ENCODE measurements around the gene HBS1L.

DNA sequence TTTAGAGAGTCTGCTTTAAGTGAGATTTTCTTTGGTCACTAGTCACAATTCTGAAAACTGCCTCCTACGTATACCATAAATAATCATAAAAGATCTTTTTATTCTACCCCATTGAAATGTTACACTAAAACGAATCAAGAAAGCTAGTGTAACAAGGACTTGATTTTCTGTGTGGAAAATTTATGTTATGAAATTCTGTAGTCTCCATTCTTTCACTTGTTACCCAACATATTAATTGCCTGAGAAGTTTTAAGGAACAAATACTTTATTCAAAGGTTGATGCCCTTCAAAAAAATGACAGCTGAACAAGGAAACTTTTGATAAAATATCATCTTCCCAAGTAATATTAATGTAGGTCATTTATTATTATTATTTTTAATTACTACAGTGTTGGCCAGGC lies 13.3 kb upstream of the HBS1L start:
- TF ChIP-seq, protein P1, sequence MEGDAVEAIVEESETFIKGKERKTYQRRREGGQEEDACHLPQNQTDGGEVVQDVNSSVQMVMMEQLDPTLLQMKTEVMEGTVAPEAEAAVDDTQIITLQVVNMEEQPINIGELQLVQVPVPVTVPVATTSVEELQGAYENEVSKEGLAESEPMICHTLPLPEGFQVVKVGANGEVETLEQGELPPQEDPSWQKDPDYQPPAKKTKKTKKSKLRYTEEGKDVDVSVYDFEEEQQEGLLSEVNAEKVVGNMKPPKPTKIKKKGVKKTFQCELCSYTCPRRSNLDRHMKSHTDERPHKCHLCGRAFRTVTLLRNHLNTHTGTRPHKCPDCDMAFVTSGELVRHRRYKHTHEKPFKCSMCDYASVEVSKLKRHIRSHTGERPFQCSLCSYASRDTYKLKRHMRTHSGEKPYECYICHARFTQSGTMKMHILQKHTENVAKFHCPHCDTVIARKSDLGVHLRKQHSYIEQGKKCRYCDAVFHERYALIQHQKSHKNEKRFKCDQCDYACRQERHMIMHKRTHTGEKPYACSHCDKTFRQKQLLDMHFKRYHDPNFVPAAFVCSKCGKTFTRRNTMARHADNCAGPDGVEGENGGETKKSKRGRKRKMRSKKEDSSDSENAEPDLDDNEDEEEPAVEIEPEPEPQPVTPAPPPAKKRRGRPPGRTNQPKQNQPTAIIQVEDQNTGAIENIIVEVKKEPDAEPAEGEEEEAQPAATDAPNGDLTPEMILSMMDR (IDR thresholded peaks at IDR 0.05), result no peak
- TF ChIP-seq POLR2A (IDR thresholded peaks at IDR 0.05), result no peak
